Mammary epithelial cell (primary cell): Measurements from ENCODE around the gene MYO19.

Source experiments
- CTCF ChIP-seq, 2 donors: IDR thresholded peaks in 1 of 2; conservative IDR thresholded peaks in 1 of 2; 2 replicates each; pipeline ENCODE4 v1.5.1; 2011 to 2012; ENCODE audit warnings: inconsistent platforms in 2 of 2, low read length in 2 of 2, mild to moderate bottlenecking in 2 of 2, control low read depth in 1 of 2, low read depth in 1 of 2; ENCODE audit not compliant: insufficient read depth in 1 of 2; ENCODE audit errors: extremely low read depth in 1 of 2
- EZH2 ChIP-seq: IDR thresholded peaks from 2 replicates; pipeline ENCODE4 v1.6.1; 2012; ENCODE audit warnings: low read length, inconsistent platforms, borderline replicate concordance

DNA sequence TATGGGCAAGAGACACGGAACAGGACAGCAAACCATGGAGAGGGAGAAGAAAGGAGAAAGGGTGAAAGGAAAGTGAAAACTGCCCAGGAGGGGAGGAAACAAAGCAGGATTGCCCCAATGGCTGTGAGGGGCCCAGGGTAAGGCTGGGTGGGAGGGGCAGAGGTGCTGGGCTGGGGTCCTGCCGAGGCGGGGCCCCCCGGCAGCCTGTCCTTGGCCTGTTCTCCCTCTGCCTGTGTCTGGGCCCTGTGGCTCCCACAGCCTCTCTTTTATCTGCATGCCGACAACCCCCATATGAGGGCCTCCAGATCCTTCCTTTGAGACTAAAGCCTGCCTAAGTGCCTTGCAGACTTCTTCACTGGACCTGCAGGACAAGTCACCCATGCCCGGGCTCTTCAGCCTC is 32.7 kb downstream of the MYO19 start:
- TF ChIP-seq CTCF (conservative IDR thresholded peaks at IDR 0.05 in 1 of 2, IDR thresholded peaks at IDR 0.05 in 1 of 2; ENCODE audit: extremely low read depth in 1 of 2, insufficient read depth in 1 of 2, low read depth in 1 of 2, low read length in 2 of 2) (no peak), EZH2 (no peak)
